CD14-positive monocyte (primary cell): Measurements from ENCODE around the gene LMO7. TPM values are rescaled to one million over a fixed set of nuclear protein-coding genes. Genes with fewer than 3 reads are reported as not detected.
A peak's percentile ranks its signal among the peaks of the same experiment; 100 is the strongest.

Experiments
- DNase-seq, 3 donors: peaks; one replicate each; pipeline ENCODE4 v3.0.0-alpha.2; 2011 to 2022
- H2AFZ ChIP-seq: 2 replicates; pipeline ENCODE4 v1.6.0; 2012; ENCODE audit warnings: mild to moderate bottlenecking, low read depth, low read length, inconsistent platforms; ENCODE audit not compliant: insufficient read depth, poor library complexity, severe bottlenecking
- H3K27ac ChIP-seq, 2 donors: 1 replicate in 1 of 2; 2 replicates in 1 of 2; pipeline ENCODE4 v1.5.1; 2012 to 2013; ENCODE audit warnings: low read length in 2 of 2, control low read depth in 1 of 2, inconsistent platforms in 1 of 2, low read depth in 1 of 2, mild to moderate bottlenecking in 1 of 2
- H3K27me3 ChIP-seq, 2 donors: one replicate each; pipeline versions ENCODE4 v1.6.0 to v1.6.1; 2011 to 2013; ENCODE audit warnings: low read length in 2 of 2; ENCODE audit not compliant: control insufficient read depth in 2 of 2, insufficient read depth in 2 of 2
- H3K36me3 ChIP-seq, 2 donors: replicated peaks in 1 of 2; 1 replicate in 1 of 2; 2 replicates in 1 of 2; pipeline versions ENCODE4 v1.5.1 to v1.6.1; 2012 to 2013; ENCODE audit warnings: low read length in 2 of 2, control low read depth in 1 of 2, inconsistent platforms in 1 of 2, mild to moderate bottlenecking in 1 of 2; ENCODE audit not compliant: insufficient read depth in 2 of 2, control insufficient read depth in 1 of 2
- H3K4me1 ChIP-seq, 2 donors: 1 replicate in 1 of 2; 2 replicates in 1 of 2; pipeline versions ENCODE4 v1.5.1 to v1.6.1; 2012 to 2013; ENCODE audit warnings: low read length in 2 of 2, control low read depth in 1 of 2, inconsistent platforms in 1 of 2, mild to moderate bottlenecking in 1 of 2, moderate library complexity in 1 of 2; ENCODE audit not compliant: insufficient read depth in 2 of 2, control insufficient read depth in 1 of 2
- H3K4me2 ChIP-seq: replicated peaks from 2 replicates; pipeline ENCODE3; 2012; ENCODE audit warnings: low read length, moderate library complexity, mild to moderate bottlenecking; ENCODE audit not compliant: poor library complexity, severe bottlenecking; ENCODE audit errors: extremely low read depth
- H3K4me3 ChIP-seq, 3 experiments: fragments of 200-600 bp in 1 of 3; sonication (generic) in 1 of 3; replicated peaks in 1 of 3; 1 replicate in 2 of 3; 2 replicates in 1 of 3; pipeline ENCODE4 v1.5.1; 2011 to 2013; ENCODE audit warnings: low read length in 3 of 3, mild to moderate bottlenecking in 3 of 3, control low read depth in 2 of 3, low read depth in 2 of 3, inconsistent platforms in 1 of 3, moderate library complexity in 1 of 3
- H3K79me2 ChIP-seq: 2 replicates; pipeline ENCODE4 v1.6.0; 2012; ENCODE audit warnings: mild to moderate bottlenecking, control low read depth, inconsistent platforms, low read length, moderate library complexity; ENCODE audit not compliant: insufficient read depth
- H3K9ac ChIP-seq: 2 replicates; pipeline ENCODE4 v1.6.0; 2017; ENCODE audit warnings: low read length, mild to moderate bottlenecking; ENCODE audit not compliant: insufficient read depth, poor library complexity, severe bottlenecking
- H3K9me3 ChIP-seq, 2 donors: replicated peaks in 1 of 2; 1 replicate in 1 of 2; 2 replicates in 1 of 2; pipeline versions ENCODE4 v1.5.1 to v1.6.1; 2012 to 2013; ENCODE audit warnings: low read length in 2 of 2, control low read depth in 1 of 2; ENCODE audit not compliant: control insufficient read depth in 1 of 2, insufficient read depth in 1 of 2
- H4K20me1 ChIP-seq: 2 replicates; pipeline ENCODE4 v1.6.0; 2012; ENCODE audit warnings: mild to moderate bottlenecking, low read length, control low read depth, moderate library complexity; ENCODE audit not compliant: insufficient read depth
- H3K27ac Mint-ChIP-seq, 7 donors: one replicate each; pipeline ENCODE4 v1.8.0; 2020; ENCODE audit warnings: mild to moderate bottlenecking in 7 of 7, mixed read lengths in 7 of 7, moderate library complexity in 6 of 7, inconsistent platforms in 2 of 7
- H3K27me3 Mint-ChIP-seq, 3 donors: one replicate each; pipeline ENCODE4 v1.8.0; 2021 to 2022; ENCODE audit warnings: low read depth in 3 of 3, mild to moderate bottlenecking in 3 of 3, mixed read lengths in 3 of 3, moderate library complexity in 3 of 3, inconsistent platforms in 1 of 3
- H3K36me3 Mint-ChIP-seq, 2 donors: one replicate each; pipeline ENCODE4 v1.8.0; 2020; ENCODE audit warnings: mixed read lengths in 2 of 2, inconsistent platforms in 1 of 2, mild to moderate bottlenecking in 1 of 2
- H3K4me1 Mint-ChIP-seq: one replicate; pipeline ENCODE4 v1.8.0; 2020; ENCODE audit warnings: mild to moderate bottlenecking, mixed read lengths
- H3K4me3 Mint-ChIP-seq, 2 donors: one replicate each; pipeline ENCODE4 v1.8.0; 2020; ENCODE audit warnings: mild to moderate bottlenecking in 2 of 2, mixed read lengths in 2 of 2, moderate library complexity in 1 of 2
- H3K9me3 Mint-ChIP-seq, 7 donors: one replicate each; pipeline ENCODE4 v1.8.0; 2020 to 2022; ENCODE audit warnings: mixed read lengths in 7 of 7, mild to moderate bottlenecking in 6 of 7, moderate library complexity in 6 of 7, inconsistent platforms in 2 of 7
- CTCF ChIP-seq: fragments of 200-600 bp; IDR thresholded peaks from one replicate; pipeline ENCODE4 v1.8.0; 2022; ENCODE audit warnings: antibody characterized with exemption, mild to moderate bottlenecking
- WGBS: methylation state at CpG from one replicate; pipeline ENCODE4 v1.1.5; 2013; ENCODE audit warnings: missing lambda C conversion rate; ENCODE audit not compliant: insufficient coverage; 5-methylcytosine and 5-hydroxymethylcytosine counted together
- intact Hi-C, 2 donors: fragments of 100-400 bp; cut with micrococcal nuclease; formaldehyde crosslinking; loops; one replicate each; pipeline versions ENCODE4 v1.15.0 to v1.15.1; 2023
- polyA plus RNA-seq, 3 donors: library from polyadenylated mRNA; depleted of rRNA in 1 of 3; unstranded in 2 of 3; stranded (reverse) in 1 of 3; fragments of 300-500 nt in 2 of 3; fragments of >200 nt in 1 of 3; fragmentation: Illumina TruSeq in 2 of 3; gene quantifications; 1 replicate in 2 of 3; 2 replicates in 1 of 3; pipeline ENCODE4 v1.2.3, GENCODE V29; 2012 to 2021

LMO7 gene
- polyA plus RNA-seq, 3 donors: 0.79 to 1.6 (median 0.90) TPM

GRCh38 chr13:75635101-75635827 lies 866 bp upstream of the LMO7 start:
- Mint-ChIP-seq H3K4me3 (peak overlapping the region; percentile 65 to 72), H3K27me3 (peaks cover 39 to 51% (median 39%) of the 10 kb centered on the region in 3 donors), H3K27ac (no peak overlapping the region), H3K4me1 (peaks cover 14% of the 10 kb centered on the region), H3K9me3 (peaks cover 0 to 8% (median 4%) of the 10 kb centered on the region in 7 donors), H3K36me3 (peaks cover 3 to 4% of the 10 kb centered on the region in 2 donors)
- H2AFZ ChIP-seq: peak overlapping the region; percentile 82
- no peak for TF ChIP-seq CTCF
- DNase-seq: no peak
- H3K9me3 ChIP-seq: no peaks in the 10 kb centered on the region
- intact Hi-C loops: no loop called here
- H4K20me1 ChIP-seq: no peaks in the 10 kb centered on the region
- peak overlapping the region; percentile 36 for H3K9ac ChIP-seq
- peak overlapping the region in 2 of 3 experiments; percentile 65 to 79 for H3K4me3 ChIP-seq
- H3K27ac ChIP-seq: no peak overlapping the region
- H3K27me3 ChIP-seq: peaks cover 26 to 35% of the 10 kb centered on the region in 2 donors
- 32% methylated on average over 39 of the region's 49 CpGs for WGBS
- no peaks in the 10 kb centered on the region for H3K36me3 ChIP-seq
- H3K79me2 ChIP-seq: no peaks in the 10 kb centered on the region
- peak overlapping the region; percentile 90 for H3K4me2 ChIP-seq
- H3K4me1 ChIP-seq: peaks cover 10 to 15% of the 10 kb centered on the region in 2 donors

- peaks cover 14% of the 10 kb centered on the region for H3K4me1 Mint-ChIP-seq
- peaks cover 39 to 51% (median 42%) of the 10 kb centered on the region in 3 donors for H3K27me3 Mint-ChIP-seq
- Histone ChIP-seq H4K20me1 (no peaks in the 10 kb centered on the region), H3K9ac (peak overlapping the region; percentile 29), H3K27me3 (peaks cover 26 to 35% of the 10 kb centered on the region in 2 donors), H3K79me2 (no peaks in the 10 kb centered on the region), H3K4me2 (peak overlapping the region; percentile 90), H3K27ac (no peak overlapping the region), H3K36me3 (no peaks in the 10 kb centered on the region), H3K9me3 (no peaks in the 10 kb centered on the region), H3K4me1 (peaks cover 10 to 15% of the 10 kb centered on the region in 2 donors), H2AFZ (peak overlapping the region; percentile 82), H3K4me3 (peak overlapping the region; percentile 43 to 79 (median 65))
- peak overlapping the region; percentile 83 to 91 for H3K4me3 Mint-ChIP-seq
- H3K9me3 Mint-ChIP-seq: peaks cover 0 to 8% (median 4%) of the 10 kb centered on the region in 7 donors
- 2% methylated on average over 42 of the region's 58 CpGs for WGBS
- H3K27ac Mint-ChIP-seq: no peak overlapping the region
- no peak for TF ChIP-seq CTCF
- intact Hi-C loops: no loop called here
- DNase-seq: peak; percentile 36 to 44 (median 40)
- peaks cover 2 to 3% of the 10 kb centered on the region in 2 donors for H3K36me3 Mint-ChIP-seq
Observed at GRCh38 chr13:75636436-75637180, 478 bp downstream of the LMO7 start.
